NCI-H446 (cell line): Measurements from ENCODE around the gene OR1L1.

Experiments
- DNase-seq, 2 experiments: peaks; one replicate each; lab custom pipeline; 2025; lab: John Stamatoyannopoulos, UW

OR1L1 gene, protein sequence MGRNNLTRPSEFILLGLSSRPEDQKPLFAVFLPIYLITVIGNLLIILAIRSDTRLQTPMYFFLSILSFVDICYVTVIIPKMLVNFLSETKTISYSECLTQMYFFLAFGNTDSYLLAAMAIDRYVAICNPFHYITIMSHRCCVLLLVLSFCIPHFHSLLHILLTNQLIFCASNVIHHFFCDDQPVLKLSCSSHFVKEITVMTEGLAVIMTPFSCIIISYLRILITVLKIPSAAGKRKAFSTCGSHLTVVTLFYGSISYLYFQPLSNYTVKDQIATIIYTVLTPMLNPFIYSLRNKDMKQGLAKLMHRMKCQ

DNA sequence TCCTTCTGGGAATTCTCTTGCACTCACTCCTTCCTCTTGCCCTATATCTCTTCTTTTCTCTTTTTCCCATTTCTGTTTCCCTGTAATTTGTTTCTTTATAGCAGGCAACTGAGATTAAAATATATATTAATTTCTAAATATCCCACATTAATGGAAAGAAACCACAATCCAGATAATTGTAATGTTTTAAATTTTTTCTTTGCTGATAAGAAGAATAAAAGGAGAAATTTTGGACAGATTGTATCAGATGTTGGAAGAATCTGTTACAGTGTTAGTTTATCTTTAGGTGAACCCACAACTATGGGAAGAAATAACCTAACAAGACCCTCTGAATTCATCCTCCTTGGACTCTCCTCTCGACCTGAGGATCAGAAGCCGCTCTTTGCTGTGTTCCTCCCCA lies at the start of gene OR1L1:
Gene OR1L1 (plus strand): TSS at position 301 of the 400 bp plus-strand sequence. CDS start 0 bp downstream, at position 301.
- DNase-seq: no peak

DNA sequence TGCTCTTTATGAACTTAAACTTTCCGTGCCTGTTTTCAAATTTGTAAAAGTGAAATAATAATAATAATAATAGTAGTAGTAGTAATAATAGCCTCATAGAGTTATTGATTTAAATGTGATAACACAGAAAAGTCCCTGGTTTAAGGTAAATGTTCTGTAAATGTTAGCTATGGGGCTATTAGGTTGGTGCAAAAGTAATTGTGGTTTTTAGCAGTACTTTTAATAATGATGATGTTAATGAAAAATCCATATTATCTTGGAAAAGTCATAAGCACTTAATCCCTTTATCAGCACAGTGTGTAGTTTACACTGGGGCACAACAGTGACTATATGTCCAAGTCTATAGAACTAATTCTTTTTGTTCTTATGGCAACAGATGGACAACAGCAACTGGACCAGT lies 47.2 kb upstream of the OR1L1 start, which contains the start of gene OR1Q1:
Gene OR1Q1 (plus strand): TSS at position 377 of the 400 bp plus-strand sequence. CDS start 0 bp downstream, at position 377.
- DNase-seq: no peak

DNA sequence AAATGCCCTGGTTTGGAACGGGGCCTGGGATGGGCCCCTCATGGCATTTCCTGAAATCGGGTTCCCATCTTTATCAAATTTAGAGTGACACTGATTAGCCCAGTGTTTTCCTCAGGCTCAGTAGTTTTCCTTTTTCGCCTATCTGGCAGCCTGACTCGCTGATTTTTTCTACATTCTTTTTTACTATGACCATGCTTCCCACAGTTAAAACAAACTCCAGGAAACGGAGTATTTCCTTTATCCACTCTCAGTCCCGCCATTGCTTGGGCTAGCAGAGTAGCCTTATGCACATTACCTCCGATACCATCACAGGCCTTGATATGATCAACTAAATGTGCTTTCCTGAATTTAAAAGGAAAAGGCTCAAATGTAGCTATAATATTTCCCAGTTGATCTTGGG lies 41.5 kb upstream of the OR1L1 start:
- no peak for DNase-seq

DNA sequence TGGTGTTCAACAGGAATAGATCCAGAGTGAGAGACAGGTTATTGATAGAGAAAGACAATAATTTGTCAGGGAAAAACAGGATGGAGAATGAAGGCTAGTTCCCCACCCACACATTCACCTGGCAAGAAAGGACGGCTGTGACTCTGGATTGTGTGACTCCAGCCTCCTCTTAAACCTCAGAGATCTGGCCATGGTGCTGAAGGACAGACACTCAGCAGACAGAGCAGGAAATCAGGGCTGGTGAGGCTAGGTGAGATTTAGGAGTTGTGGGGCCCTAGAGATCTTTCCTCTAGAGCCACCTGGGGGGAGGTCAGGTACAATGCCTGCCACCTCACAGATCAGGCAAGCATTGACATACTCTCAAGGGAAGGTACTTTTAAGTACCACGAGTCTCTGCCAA lies 19.3 kb upstream of the OR1L1 start:
- DNase-seq: no peak

DNA sequence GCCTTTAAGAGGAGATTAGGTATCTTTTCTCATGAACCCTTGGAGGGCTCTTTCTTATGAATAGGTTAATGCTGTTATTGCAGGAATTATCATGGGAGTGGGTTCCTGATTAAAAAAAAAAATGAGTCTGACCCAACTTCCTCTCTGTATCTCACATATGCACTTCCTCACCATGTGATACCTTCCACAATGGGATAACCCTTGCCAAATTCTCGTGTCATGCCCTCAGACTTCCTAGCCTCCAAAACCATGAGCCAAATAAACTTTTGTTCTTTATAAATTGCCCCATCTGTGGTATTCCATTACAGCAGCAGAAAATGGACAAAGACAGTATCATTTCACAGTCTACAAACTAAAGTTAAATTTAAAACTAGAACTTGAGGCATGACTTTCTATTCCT lies 5.1 kb upstream of the OR1L1 start:
- DNase-seq: no peak

DNA sequence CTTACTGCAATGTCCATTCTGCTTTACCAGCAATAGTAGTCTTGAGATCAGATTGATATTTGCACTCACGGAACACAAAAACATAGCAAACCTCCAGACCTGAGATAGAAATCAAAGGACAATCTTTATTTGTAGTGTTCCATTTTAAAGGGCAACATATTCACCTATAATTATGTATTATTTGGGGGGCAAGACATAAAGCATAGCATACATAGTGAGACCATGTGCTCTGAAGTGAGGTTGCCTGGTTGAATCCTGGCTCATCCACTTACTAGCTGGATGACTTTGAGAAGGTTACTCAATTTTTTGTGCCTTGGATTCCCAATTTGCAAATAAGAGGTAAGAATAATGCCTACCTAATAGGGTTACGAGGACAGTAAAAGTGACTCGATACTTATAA lies 4.0 kb upstream of the OR1L1 start, which contains the start of gene OR1B1:
Gene OR1B1 (minus strand): TSS at position 101 of the 400 bp plus-strand sequence.
- DNase-seq: no peak

DNA sequence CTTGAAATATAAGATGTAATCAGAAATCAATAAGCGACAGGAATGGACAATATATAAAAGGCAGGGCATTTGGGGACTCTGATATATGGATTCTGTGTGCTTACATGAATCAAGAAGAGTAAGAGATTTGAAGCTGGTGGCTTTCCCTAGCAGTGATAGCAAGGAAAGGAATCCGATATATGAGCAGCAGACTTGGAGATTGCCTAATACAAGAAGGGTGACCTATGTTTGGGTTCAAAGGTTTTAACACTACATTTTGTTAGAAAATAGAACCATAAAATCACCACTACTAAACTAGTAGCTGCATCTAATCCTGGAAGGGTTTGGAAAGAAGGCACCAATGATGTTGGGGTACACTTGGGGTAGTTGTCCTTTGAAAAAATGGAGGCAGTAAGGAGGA lies 11.0 kb downstream of the OR1L1 start:
- DNase-seq: no peak

DNA sequence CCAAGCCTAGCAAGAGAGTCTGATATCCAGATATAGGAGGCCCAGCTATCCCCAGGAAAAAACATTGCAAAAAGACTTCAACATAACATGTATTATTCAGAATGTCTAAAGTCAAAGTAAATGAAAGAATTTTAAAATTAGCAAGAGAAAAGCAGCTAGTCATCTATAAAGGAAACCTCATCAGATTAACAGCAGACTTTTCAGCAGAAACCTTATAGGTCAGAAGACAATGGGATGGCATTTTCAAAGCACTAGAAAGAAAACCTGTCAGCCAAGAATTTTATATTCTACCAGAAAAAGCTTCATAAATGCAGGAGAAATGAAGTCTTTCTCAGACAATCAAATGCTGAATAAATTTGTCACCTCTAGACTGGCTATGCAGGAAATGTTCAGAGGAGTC lies 23.3 kb downstream of the OR1L1 start:
- no peak for DNase-seq

DNA sequence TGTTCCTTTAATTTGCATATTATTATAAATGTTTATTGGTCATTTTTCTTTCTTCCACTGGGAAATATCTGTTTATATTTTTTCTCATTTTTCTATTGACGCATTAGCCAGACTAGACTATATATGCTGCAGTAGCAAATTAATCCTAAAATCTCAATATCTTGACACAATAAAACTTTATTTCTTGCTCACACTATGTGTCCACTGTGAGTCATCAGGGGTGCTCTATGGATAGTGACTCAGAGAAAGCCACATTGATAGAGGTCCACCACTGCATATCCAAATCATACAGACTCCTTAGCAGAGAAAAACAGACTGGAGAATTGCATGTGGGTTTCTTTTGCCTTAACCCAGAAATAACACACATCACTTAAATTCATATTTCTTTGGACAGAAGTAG lies 34.2 kb downstream of the OR1L1 start:
- DNase-seq: no peak
